Ovary (tissue), 9 donors: ENCODE results near the gene HPCAL4. TPM values are rescaled to one million over a fixed set of nuclear protein-coding genes. Genes with fewer than 3 reads are reported as not detected.

Experiments
- DNase-seq, 5 donors: peaks; one replicate each; pipeline ENCODE4 v3.0.0-alpha.2; 2019 to 2020
- H3K27ac ChIP-seq, 2 donors: fragments of 200-600 bp; one replicate each; pipeline versions ENCODE4 v1.5.1 to v1.8.0; 2019 to 2022
- H3K27me3 ChIP-seq: fragments of 200-600 bp; one replicate; pipeline ENCODE4 v1.8.0; 2022
- H3K36me3 ChIP-seq: fragments of 200-600 bp; sonication (generic); one replicate; pipeline ENCODE4 v1.5.1; 2019
- H3K4me1 ChIP-seq: one replicate; pipeline ENCODE4 v1.8.1; 2013; ENCODE audit warnings: mild to moderate bottlenecking, moderate library complexity; ENCODE audit not compliant: insufficient read depth
- H3K4me3 ChIP-seq: fragments of 200-600 bp; sonication (generic); one replicate; pipeline ENCODE4 v1.5.1; 2017
- H3K9me3 ChIP-seq, 2 donors: fragments of 200-600 bp in 1 of 2; sonication (generic) in 1 of 2; one replicate each; pipeline versions ENCODE4 v1.5.1 to v1.8.1; 2013 to 2019; ENCODE audit warnings: mild to moderate bottlenecking in 1 of 2, moderate library complexity in 1 of 2
- EP300 ChIP-seq: sonication (generic); formaldehyde crosslinking; IDR thresholded peaks from one replicate; pipeline ENCODE4 v1.6.1; 2017; ENCODE audit warnings: antibody characterized with exemption
- POLR2A ChIP-seq: fragments of 450-650 bp; IDR thresholded peaks from one replicate; pipeline ENCODE4 v1.6.1; 2017; ENCODE audit warnings: antibody characterized with exemption, mild to moderate bottlenecking, moderate library complexity
- WGBS, 3 donors: extraction: QIAGEN DNeasy Blood & Tissue Kit in 1 of 3; methylation state at CpG; one replicate each; pipeline versions ENCODE4 v1.1.5 to v1.1.7; 2013 to 2017; 5-methylcytosine and 5-hydroxymethylcytosine counted together
- intact Hi-C, 4 donors: fragments of 100-400 bp; cut with DNase I; formaldehyde crosslinking; loops; one replicate each; pipeline versions ENCODE4 v1.11.0 to v1.15.1; 2022 to 2023
- polyA plus RNA-seq, 2 donors: library from polyadenylated mRNA; stranded (reverse); fragments of 200-250 nt in 1 of 2; fragments of 350-450 nt in 1 of 2; fragmentation: Illumina TruSeq in 1 of 2; extraction: RNeasy Lipid Tissue Mini Kit (QIAGEN cat#74804) in 1 of 2; gene quantifications; one replicate each; pipeline ENCODE4 v1.2.3, GENCODE V29; 2013 to 2014
- total RNA-seq, 7 donors: library from RNA; depleted of rRNA in 2 of 7; stranded (reverse); fragments of >200 nt in 2 of 7; fragmentation: NEBNext Ultra II Directional in 3 of 7; extraction: Animal tissue kit (Norgen Biotek cat#: 25700) in 3 of 7; gene quantifications; one replicate each; pipeline versions ENCODE4 v1.1.0 to v1.2.4, GENCODE V29; 2016 to 2023
- TF ChIP-seq, protein P1 (sequence below), 3 donors: fragments of 450-650 bp in 2 of 3; fragments of 200-600 bp in 1 of 3; IDR thresholded peaks; one replicate each; pipeline versions ENCODE4 v1.5.1 to v1.8.0; 2016 to 2022; ENCODE audit warnings: antibody characterized with exemption in 3 of 3, mild to moderate bottlenecking in 1 of 3
- donor health status: DM: no; HTN: no; CAD: no; lungs with moderate emphysema.
- donor health status: DM: no; HTN: no; CAD: no.
- donor health status: Bipolar disorder and iron deficiency.
- donor health status: DM: yes; HTN: yes; CAD: no.
- donor health status: DM: no; HTN: no; CAD: no.
- donor health status: DM: yes; HTN: yes; CAD: no.

HPCAL4 gene
- total and polyA plus RNA-seq, 9 donors: 0.88 to 11.1 (median 3.1) TPM

DNA sequence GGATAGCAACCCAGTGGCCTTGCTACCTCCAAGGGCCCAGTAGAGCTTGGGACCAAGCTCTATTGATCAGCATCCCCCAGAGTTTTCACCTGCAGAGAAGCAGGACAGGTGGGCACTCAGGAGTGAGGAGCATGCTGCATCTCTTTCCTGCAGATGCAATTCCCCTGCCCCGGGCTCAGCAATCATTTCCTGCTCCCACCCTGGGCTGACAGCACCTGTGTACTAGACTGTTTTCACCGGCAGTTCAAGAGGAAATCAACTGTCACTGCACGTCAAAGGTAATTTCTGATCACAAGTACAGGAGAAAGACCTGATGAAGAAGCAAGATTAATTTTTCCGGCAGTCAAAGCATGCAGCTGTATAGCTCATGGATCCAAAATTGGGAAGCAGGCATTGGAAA is 10.5 kb downstream of the HPCAL4 start:
- no peaks in the 10 kb centered on the region for H3K36me3 ChIP-seq
- H3K27me3 ChIP-seq: no peaks in the 10 kb centered on the region
- no peak for DNase-seq
- no peaks in the 10 kb centered on the region for H3K9me3 ChIP-seq
- H3K4me3 ChIP-seq: no peak overlapping the region
- WGBS, 3 donors: 82 to 85% (median 84%) methylated on average over 4 of the region's 4 CpGs
- H3K27ac ChIP-seq: no peak overlapping the region
- intact Hi-C loops: loop anchor here in 1 of 4 donors (10.0 kb wide), 1 partner anchor 1424 kb away; no protein-coding TSS in a partner anchor
- TF ChIP-seq EP300 (no peak), POLR2A (no peak)
- TF ChIP-seq, protein P1, sequence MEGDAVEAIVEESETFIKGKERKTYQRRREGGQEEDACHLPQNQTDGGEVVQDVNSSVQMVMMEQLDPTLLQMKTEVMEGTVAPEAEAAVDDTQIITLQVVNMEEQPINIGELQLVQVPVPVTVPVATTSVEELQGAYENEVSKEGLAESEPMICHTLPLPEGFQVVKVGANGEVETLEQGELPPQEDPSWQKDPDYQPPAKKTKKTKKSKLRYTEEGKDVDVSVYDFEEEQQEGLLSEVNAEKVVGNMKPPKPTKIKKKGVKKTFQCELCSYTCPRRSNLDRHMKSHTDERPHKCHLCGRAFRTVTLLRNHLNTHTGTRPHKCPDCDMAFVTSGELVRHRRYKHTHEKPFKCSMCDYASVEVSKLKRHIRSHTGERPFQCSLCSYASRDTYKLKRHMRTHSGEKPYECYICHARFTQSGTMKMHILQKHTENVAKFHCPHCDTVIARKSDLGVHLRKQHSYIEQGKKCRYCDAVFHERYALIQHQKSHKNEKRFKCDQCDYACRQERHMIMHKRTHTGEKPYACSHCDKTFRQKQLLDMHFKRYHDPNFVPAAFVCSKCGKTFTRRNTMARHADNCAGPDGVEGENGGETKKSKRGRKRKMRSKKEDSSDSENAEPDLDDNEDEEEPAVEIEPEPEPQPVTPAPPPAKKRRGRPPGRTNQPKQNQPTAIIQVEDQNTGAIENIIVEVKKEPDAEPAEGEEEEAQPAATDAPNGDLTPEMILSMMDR (IDR thresholded peaks at IDR 0.05): no peak
- peaks cover 3% of the 10 kb centered on the region for H3K4me1 ChIP-seq

DNA sequence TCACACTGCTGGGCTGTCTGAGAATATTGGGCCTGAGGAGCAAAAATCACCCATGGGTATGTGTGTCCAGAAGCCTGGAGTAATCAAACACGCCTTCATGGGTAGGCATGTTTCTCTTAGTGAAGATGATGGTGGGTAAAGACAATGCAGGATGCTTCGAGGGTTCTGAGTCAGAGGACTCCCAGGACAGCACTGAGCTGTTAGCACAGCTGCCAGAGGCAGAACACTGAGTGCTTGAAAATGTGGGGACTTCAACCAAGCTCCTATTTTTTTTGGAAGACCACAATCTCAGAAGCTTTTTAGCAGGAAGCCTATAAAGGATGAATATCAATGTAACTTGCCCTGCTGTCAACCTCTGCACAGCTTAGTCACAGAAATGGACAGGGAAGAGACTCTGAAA is 11.4 kb downstream of the HPCAL4 start:
- Histone ChIP-seq H3K4me1 (peaks cover 3% of the 10 kb centered on the region), H3K27me3 (no peaks in the 10 kb centered on the region), H3K36me3 (no peaks in the 10 kb centered on the region), H3K9me3 (no peaks in the 10 kb centered on the region), H3K4me3 (no peak overlapping the region), H3K27ac (no peak overlapping the region)
- WGBS, 3 donors: 74 to 87% (median 81%) methylated on average over 2 of the region's 2 CpGs
- no peak for TF ChIP-seq EP300
- intact Hi-C loops: loop anchor here in 1 of 4 donors (10.0 kb wide), 1 partner anchor 1425 kb away; no protein-coding TSS in a partner anchor
- DNase-seq: no peak

DNA sequence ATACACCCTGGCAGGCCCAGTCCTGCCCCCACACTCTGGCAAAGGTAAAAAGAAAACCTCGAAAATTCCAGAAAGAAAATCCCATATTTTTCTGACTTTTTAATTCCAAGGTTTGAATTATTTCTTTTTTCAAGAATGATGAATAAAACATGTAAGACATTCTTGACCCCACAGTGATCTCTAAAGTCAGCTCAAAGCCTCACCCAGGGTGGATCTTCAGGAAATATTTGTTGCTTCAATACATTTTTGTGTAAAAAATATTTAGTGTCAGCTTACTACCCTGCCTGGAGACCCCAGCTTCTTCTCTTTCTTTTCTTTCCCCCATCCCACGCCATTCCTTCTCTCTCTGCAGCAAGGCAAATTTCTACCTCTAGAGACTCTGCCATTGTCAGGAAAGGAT is 12.3 kb downstream of the HPCAL4 start:
- Histone ChIP-seq H3K27me3 (no peaks in the 10 kb centered on the region), H3K27ac (no peak overlapping the region), H3K9me3 (no peaks in the 10 kb centered on the region), H3K4me3 (no peak overlapping the region), H3K4me1 (peaks cover 3% of the 10 kb centered on the region), H3K36me3 (no peaks in the 10 kb centered on the region)
- intact Hi-C loops: no loop called here
- WGBS, 3 donors: 60 to 75% (median 65%) methylated on average over 2 of the region's 2 CpGs
- TF ChIP-seq EP300 (no peak), POLR2A (no peak)
- TF ChIP-seq, protein P1 (IDR thresholded peaks at IDR 0.05): no peak
- DNase-seq: no peak

DNA sequence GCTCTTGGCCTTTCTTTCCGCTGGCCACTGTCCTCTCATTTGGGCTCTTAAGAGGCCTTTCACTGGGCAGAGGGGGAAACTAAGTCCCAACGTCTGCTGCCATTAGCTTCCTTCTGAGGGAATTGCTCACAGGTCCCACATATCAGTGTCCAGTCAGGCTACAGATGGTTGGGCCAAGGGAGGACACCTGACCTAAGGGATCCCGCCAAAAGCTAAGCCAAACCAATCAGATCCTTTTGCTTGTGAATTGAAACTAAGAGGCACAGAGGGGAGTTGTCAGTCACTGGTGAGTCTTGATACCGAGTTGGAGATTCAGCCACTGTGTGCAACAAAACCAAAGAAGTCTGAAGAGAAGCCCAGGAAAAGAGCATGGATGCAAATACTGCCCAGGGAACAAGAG is 13.6 kb downstream of the HPCAL4 start:
- Histone ChIP-seq H3K4me1 (no peaks in the 10 kb centered on the region), H3K4me3 (no peak overlapping the region), H3K36me3 (no peaks in the 10 kb centered on the region), H3K27me3 (no peaks in the 10 kb centered on the region), H3K27ac (no peak overlapping the region), H3K9me3 (no peaks in the 10 kb centered on the region)
- intact Hi-C loops: no loop called here
- TF ChIP-seq POLR2A (no peak), EP300 (no peak)
- TF ChIP-seq, protein P1 (IDR thresholded peaks at IDR 0.05): no peak
- 85 to 90% (median 88%) methylated on average over 4 of the region's 4 CpGs for WGBS, 3 donors
- DNase-seq: no peak

DNA sequence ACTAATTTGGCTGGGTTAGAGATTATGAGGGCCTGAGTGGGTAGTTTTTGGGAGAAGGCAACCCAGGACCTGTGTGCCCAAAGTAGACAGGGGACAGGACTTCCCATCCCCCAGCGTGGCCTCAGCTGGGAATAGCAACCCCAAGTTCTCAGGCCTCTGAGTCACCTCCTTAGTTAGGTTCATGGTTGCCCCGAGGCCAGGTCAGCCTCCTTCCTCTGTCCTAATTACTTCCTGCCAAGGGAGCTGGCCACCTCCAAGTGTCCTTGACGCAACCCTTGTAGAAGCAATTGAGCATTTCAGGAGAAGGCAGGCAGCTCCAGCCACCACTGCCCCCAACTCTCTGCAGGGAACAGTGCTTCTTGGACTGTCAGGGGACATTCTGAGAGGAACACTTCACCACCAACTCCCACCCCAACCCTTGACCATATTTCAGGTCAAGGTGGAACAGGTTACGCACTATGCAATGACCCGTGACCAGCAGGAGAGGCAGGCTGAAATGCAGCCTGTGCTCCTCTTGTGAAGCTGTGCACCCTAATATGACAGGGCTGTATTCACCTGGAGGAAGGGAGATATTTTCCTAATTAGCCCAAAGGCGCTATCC is 14.2 kb downstream of the HPCAL4 start:
- no peaks in the 10 kb centered on the region for H3K36me3 ChIP-seq
- H3K9me3 ChIP-seq: no peaks in the 10 kb centered on the region
- 78 to 87% (median 80%) methylated on average over 6 of the region's 6 CpGs for whole genome bisulfite sequencing, 3 donors
- no peaks in the 10 kb centered on the region for H3K4me1 ChIP-seq
- TF ChIP-seq POLR2A (no peak), EP300 (no peak)
- TF ChIP-seq, protein P1 (IDR thresholded peaks at IDR 0.05): no peak
- no peak overlapping the region for H3K27ac ChIP-seq
- DNase-seq: no peak
- H3K27me3 ChIP-seq: no peaks in the 10 kb centered on the region
- intact Hi-C loops: no loop called here
- no peak overlapping the region for H3K4me3 ChIP-seq
